B cell (primary cell): ENCODE measurements around the gene GRM4. TPM values are rescaled to one million over a fixed set of nuclear protein-coding genes. Genes with fewer than 3 reads are reported as not detected.

Experiments used
- ATAC-seq: fragments of 200-7000 bp; cut with Tn5 transposase; one replicate; pipeline ENCODE4 v1.10.0; 2021; ENCODE audit warnings: low read depth, mild to moderate bottlenecking, moderate number of reproducible peaks, moderate library complexity
- CTCF ChIA-PET: fragments of 350-600 bp; sonication (Branson Sonifier 250); formaldehyde crosslinking; loops from one replicate; lab custom pipeline; 2021; ENCODE audit warnings: antibody characterized with exemption, inconsistent platforms; lab: Charles Lee
- POLR2A ChIA-PET: fragments of 350-600 bp; sonication (Branson Sonifier 250); formaldehyde crosslinking; loops from one replicate; lab custom pipeline; 2021; ENCODE audit warnings: antibody characterized with exemption; lab: Charles Lee
- DNase-seq: peaks from one replicate; pipeline ENCODE4 v3.0.0; 2013
- H2AFZ ChIP-seq: 2 replicates; pipeline ENCODE4 v1.6.1; 2012; ENCODE audit warnings: mild to moderate bottlenecking, low read depth, low read length; ENCODE audit not compliant: insufficient read depth, poor library complexity, severe bottlenecking
- H3K27ac ChIP-seq, 2 donors: 1 replicate in 1 of 2; 2 replicates in 1 of 2; pipeline ENCODE4 v1.5.1; 2012 to 2013; ENCODE audit warnings: low read length in 2 of 2, mild to moderate bottlenecking in 2 of 2, moderate library complexity in 1 of 2
- H3K27me3 ChIP-seq, 4 experiments: fragments of 200-600 bp in 1 of 4; sonication (generic) in 1 of 4; replicated peaks in 1 of 4; 1 replicate in 2 of 4; 2 replicates in 2 of 4; pipeline versions ENCODE4 v1.6.1 to v1.7.0; 2013 to 2016; ENCODE audit warnings: low read length in 3 of 4, mild to moderate bottlenecking in 2 of 4, mixed read lengths in 1 of 4, moderate library complexity in 1 of 4; ENCODE audit not compliant: insufficient read depth in 4 of 4, control insufficient read depth in 3 of 4; ENCODE audit errors: control extremely low read depth in 1 of 4
- H3K36me3 ChIP-seq, 2 experiments: replicated peaks in 1 of 2; 1 replicate in 1 of 2; 2 replicates in 1 of 2; pipeline versions ENCODE4 v1.6.1 to v1.7.1; 2013; ENCODE audit warnings: low read length in 1 of 2; ENCODE audit not compliant: insufficient read depth in 2 of 2, control insufficient read depth in 1 of 2; ENCODE audit errors: control extremely low read depth in 1 of 2, extremely low read depth in 1 of 2
- H3K4me1 ChIP-seq, 2 donors: fragments of 200-600 bp in 1 of 2; sonication (generic) in 1 of 2; 1 replicate in 1 of 2; 2 replicates in 1 of 2; pipeline versions ENCODE4 v1.5.1 to v1.6.1; 2013 to 2017; ENCODE audit warnings: low read length in 2 of 2; ENCODE audit not compliant: control insufficient read depth in 2 of 2, insufficient read depth in 2 of 2
- H3K4me2 ChIP-seq: replicated peaks from 2 replicates; pipeline ENCODE3; 2012; ENCODE audit warnings: mild to moderate bottlenecking, low read depth, low read length; ENCODE audit not compliant: poor library complexity, severe bottlenecking
- H3K4me3 ChIP-seq, 5 experiments: fragments of 200-600 bp in 1 of 5; sonication (generic) in 1 of 5; 1 replicate in 3 of 5; 2 replicates in 2 of 5; pipeline versions ENCODE4 v1.5.1 to v1.7.0; 2011 to 2016; ENCODE audit warnings: low read length in 4 of 5, mild to moderate bottlenecking in 4 of 5, low read depth in 2 of 5, control low read depth in 1 of 5, moderate library complexity in 1 of 5; ENCODE audit not compliant: insufficient read depth in 1 of 5; ENCODE audit errors: control extremely low read depth in 1 of 5, extremely low read depth in 1 of 5
- H3K79me2 ChIP-seq: fragments of 200-600 bp; sonication (generic); one replicate; pipeline ENCODE4 v1.6.0; 2016; ENCODE audit warnings: low read length; ENCODE audit not compliant: control insufficient read depth, insufficient read depth
- H3K9ac ChIP-seq: fragments of 200-600 bp; sonication (generic); 2 replicates; pipeline ENCODE4 v1.6.1; 2017; ENCODE audit warnings: mild to moderate bottlenecking, low read length, moderate library complexity
- H3K9me3 ChIP-seq, 3 donors: one replicate each; pipeline versions ENCODE4 v1.6.1 to v1.7.1; 2013; ENCODE audit warnings: low read length in 2 of 3; ENCODE audit not compliant: control insufficient read depth in 2 of 3, insufficient read depth in 1 of 3; ENCODE audit errors: control extremely low read depth in 1 of 3
- H4K20me1 ChIP-seq: 2 replicates; pipeline ENCODE4 v1.6.0; 2012; ENCODE audit warnings: mild to moderate bottlenecking, low read length; ENCODE audit not compliant: insufficient read depth, control insufficient read depth, poor library complexity, severe bottlenecking
- H3K27ac Mint-ChIP-seq: one replicate; pipeline ENCODE4 v1.8.0; 2021; ENCODE audit warnings: mixed read lengths
- H3K27me3 Mint-ChIP-seq: one replicate; pipeline ENCODE4 v1.8.0; 2021; ENCODE audit warnings: mixed read lengths
- H3K4me1 Mint-ChIP-seq: one replicate; pipeline ENCODE4 v1.8.0; 2021; ENCODE audit warnings: mixed read lengths
- H3K4me3 Mint-ChIP-seq: one replicate; pipeline ENCODE4 v1.8.0; 2021; ENCODE audit warnings: mixed read lengths
- H3K9me3 Mint-ChIP-seq: one replicate; pipeline ENCODE4 v1.8.0; 2022; ENCODE audit warnings: mixed read lengths; ENCODE audit not compliant: insufficient read depth
- CTCF ChIP-seq: fragments of 200-600 bp; IDR thresholded peaks from one replicate; pipeline ENCODE4 v1.8.0; 2022; ENCODE audit warnings: antibody characterized with exemption, mild to moderate bottlenecking
- EZH2 ChIP-seq: IDR thresholded peaks from 2 replicates; pipeline ENCODE4 v1.6.1; 2012; ENCODE audit warnings: borderline replicate concordance, low read depth, mild to moderate bottlenecking, moderate library complexity, low read length; ENCODE audit not compliant: insufficient read depth, poor library complexity, severe bottlenecking
- WGBS: methylation state at CpG from one replicate; pipeline ENCODE4 v1.1.5; 2013; ENCODE audit warnings: missing lambda C conversion rate; ENCODE audit not compliant: insufficient coverage; 5-methylcytosine and 5-hydroxymethylcytosine counted together
- intact Hi-C: fragments of 100-400 bp; cut with micrococcal nuclease; formaldehyde crosslinking; loops from one replicate; pipeline ENCODE4 v1.10.0; 2022
- polyA plus RNA-seq: library from polyadenylated mRNA; depleted of rRNA; stranded (reverse); fragments of >200 nt; gene quantifications from 2 replicates; pipeline ENCODE4 v1.2.3, GENCODE V29; 2012
- total RNA-seq, 2 donors: library from RNA; stranded (reverse); fragments of 120-200 nt in 1 of 2; gene quantifications; 1 replicate in 1 of 2; 2 replicates in 1 of 2; pipeline versions ENCODE4 v1.2.3 to v1.2.4, GENCODE V29; 2013 to 2022

GRM4 gene
- total and polyA plus RNA-seq, 2 donors (not counting 1 experiment from before 2014, with no cell fraction given): 0.04 TPM; not detected in 1

DNA sequence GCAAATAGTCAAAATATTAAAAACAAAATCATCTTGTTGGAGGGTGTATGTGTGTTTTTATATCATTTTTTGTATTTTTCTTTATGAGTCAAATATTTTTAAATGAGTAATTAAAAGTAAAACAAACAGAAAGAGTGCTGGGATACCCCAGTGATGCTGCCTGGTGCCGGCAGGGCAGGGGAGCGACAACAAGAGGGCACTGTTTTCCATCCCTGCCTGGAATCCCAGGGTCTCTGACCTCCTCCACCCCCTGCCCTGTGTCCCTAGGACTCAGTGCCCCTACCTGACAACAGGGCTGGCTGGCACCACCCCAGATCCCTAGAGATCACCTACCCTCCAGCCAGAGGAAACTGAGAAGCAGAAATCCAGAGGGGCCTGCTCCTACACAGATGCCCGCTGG is 48.9 kb upstream of the GRM4 start:
- Histone ChIP-seq H2AFZ (no peak overlapping the region), H3K79me2 (no peaks in the 10 kb centered on the region), H3K4me2 (no peak overlapping the region), H3K4me1 (peaks cover 18 to 23% of the 10 kb centered on the region in 2 donors), H3K4me3 (no peak overlapping the region), H3K27ac (no peak overlapping the region), H4K20me1 (no peaks in the 10 kb centered on the region), H3K36me3 (no peaks in the 10 kb centered on the region), H3K9ac (no peak overlapping the region), H3K27me3 (no peaks in the 10 kb centered on the region), H3K9me3 (no peaks in the 10 kb centered on the region)
- ChIA-PET CTCF (interaction anchor here (1.5 to 5.7 kb wide), 11 partner anchors 12 to 415 kb away, joined by 4 to 121 read pairs (median 22); partner anchors contain the start of genes HMGA1 and SMIM29), POLR2A (interaction anchor here (0.6 kb wide), 1 partner anchor 17 kb away, joined by 6 read pairs; no protein-coding TSS in a partner anchor)
- 97% methylated on average over 3 of the region's 3 CpGs for WGBS
- Mint-ChIP-seq H3K27ac (no peak overlapping the region), H3K27me3 (no peaks in the 10 kb centered on the region), H3K4me1 (peaks cover 19% of the 10 kb centered on the region), H3K9me3 (no peaks in the 10 kb centered on the region), H3K4me3 (no peak overlapping the region)
- intact Hi-C loops: no loop called here
- TF ChIP-seq CTCF (no peak), EZH2 (no peak)
- DNase-seq (no peak), ATAC-seq (no peak)

- Histone ChIP-seq H3K79me2 (no peaks in the 10 kb centered on the region), H3K4me2 (peak overlapping the region; percentile 20), H2AFZ (peak overlapping the region; percentile 52), H3K4me1 (peaks cover 13 to 14% of the 10 kb centered on the region in 2 donors), H3K4me3 (no peak overlapping the region), H3K27ac (peak overlapping the region in 1 of 2 donors; percentile 43), H3K27me3 (no peaks in the 10 kb centered on the region), H3K9ac (no peak overlapping the region), H4K20me1 (no peaks in the 10 kb centered on the region), H3K36me3 (no peaks in the 10 kb centered on the region), H3K9me3 (no peaks in the 10 kb centered on the region)
- no peaks in the 10 kb centered on the region for H3K27me3 Mint-ChIP-seq
- DNase-seq (no peak), ATAC-seq (peak; percentile 11)
- no peak for TF ChIP-seq EZH2
- TF ChIP-seq CTCF: no peak
- POLR2A ChIA-PET: interaction anchor here (1.0 to 1.7 kb wide), 4 partner anchors 27 to 58 kb away, joined by 3 to 7 read pairs (median 4); partner anchors contain the start of genes HMGA1 and SMIM29
- no peaks in the 10 kb centered on the region for H3K9me3 Mint-ChIP-seq
- peaks cover 15% of the 10 kb centered on the region for H3K4me1 Mint-ChIP-seq
- intact Hi-C loops: loop anchor here (1.0 kb wide), 1 partner anchor 26 kb away; no protein-coding TSS in a partner anchor
- WGBS: over 99% methylated on average over 10 of the region's 14 CpGs
- CTCF ChIA-PET: interaction anchor here (0.7 to 3.6 kb wide), 17 partner anchors 8 to 949 kb away, joined by 3 to 41 read pairs (median 4); partner anchors contain the start of genes HMGA1 and RPS10
- peak overlapping the region; percentile 85 for H3K27ac Mint-ChIP-seq
- H3K4me3 Mint-ChIP-seq: no peak overlapping the region
Measured at GRCh38 chr6:34190504-34191122, 44.7 kb upstream of the GRM4 start.
